ENCODE data around the gene AP1S2.

- TF ChIP-seq EZH2 (IDR thresholded peaks at IDR 0.05; ENCODE audit: insufficient read depth, poor library complexity, severe bottlenecking), result no peak
- TF ChIP-seq EZH2phosphoT487 (IDR thresholded peaks at IDR 0.05; ENCODE audit: insufficient read depth, low read depth), result no peak
Observed at GRCh38 chrX:15890463-15890862, 35.9 kb upstream of the AP1S2 start.
